GM12864 (cell line): Measurements from ENCODE around the gene CREG1.

ENCODE experiments used
- DNase-seq: peaks from one replicate; pipeline ENCODE4 v3.0.0-alpha.2; 2011; ENCODE audit warnings: low read depth
- H3K4me3 ChIP-seq: 2 replicates; pipeline ENCODE4 v1.5.1; 2011; ENCODE audit warnings: mild to moderate bottlenecking, low read depth, low read length, control low read depth
- CTCF ChIP-seq: IDR thresholded peaks from 2 replicates; pipeline ENCODE4 v1.5.1; 2011; ENCODE audit warnings: low read depth, mild to moderate bottlenecking, moderate library complexity, low read length, control low read depth, inconsistent platforms; ENCODE audit errors: missing control alignments

The CREG1 gene

DNA sequence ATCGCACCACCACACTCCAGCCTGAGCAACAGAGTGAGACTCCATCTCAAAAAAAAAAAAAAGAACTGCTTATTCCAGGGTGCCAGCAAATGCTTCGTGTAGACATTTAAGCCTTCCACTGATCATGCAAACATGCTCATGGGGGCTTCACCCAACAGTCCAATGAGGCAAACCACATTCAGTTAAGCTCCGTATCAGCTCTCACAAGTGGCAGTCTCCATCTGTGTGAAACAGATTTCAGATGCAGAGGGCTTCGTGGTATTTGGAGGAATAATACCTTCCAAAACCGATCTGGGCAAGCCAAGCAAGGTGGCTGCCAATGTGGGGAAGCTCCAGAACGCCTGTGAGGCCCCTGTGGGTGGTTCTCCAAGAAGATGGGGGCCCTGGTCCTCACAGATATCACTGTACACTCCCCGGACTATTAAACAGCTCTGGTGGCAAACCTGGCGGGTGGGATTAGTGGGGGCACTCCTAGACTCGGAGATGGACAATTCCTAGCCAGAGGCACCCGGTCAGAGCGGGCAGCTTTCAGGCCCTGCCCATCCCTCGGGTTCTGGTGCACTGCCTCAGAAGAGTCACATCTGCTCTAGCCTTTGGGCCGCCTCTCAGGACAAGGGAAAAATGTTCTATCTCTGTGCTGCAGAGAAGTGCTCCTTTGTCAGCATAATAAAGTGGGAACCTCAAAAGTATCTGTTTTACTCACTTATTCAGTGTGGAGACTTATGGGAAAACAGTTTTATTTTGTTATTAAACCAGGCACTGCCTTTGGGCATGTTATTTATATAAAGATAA lies 10.2 kb downstream of the CREG1 start:
- DNase-seq = no peak
- no peak overlapping the region for H3K4me3 ChIP-seq
- TF ChIP-seq CTCF = no peak

- TF ChIP-seq CTCF = no peak
- H3K4me3 ChIP-seq = no peak overlapping the region
- DNase-seq = no peak
These were observed 11.2 kb downstream of the CREG1 start for GRCh38 chr1:167542109-167543032.

DNA sequence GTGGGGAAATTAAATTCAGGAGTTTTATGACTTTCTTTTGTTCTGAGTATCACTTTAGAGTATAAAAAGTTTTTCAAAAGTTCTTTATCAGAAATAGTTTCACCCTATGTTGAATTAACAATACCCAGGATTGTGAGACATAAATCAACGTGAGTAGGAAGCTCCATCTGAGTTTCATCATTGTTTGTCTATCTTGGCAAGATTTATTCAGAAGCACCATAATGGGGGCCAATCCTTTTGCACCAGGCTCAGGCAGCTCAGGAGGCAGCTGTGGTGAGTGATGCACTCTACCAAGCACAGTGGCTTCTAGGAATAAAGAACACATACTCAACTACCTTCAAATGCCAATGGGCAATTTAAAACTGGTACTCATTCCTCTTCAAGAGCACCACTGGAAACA lies 12.0 kb downstream of the CREG1 start:
- no peak overlapping the region for H3K4me3 ChIP-seq
- DNase-seq = no peak
- no peak for TF ChIP-seq CTCF

GRCh38 chr1:167541003-167541402 lies 12.6 kb downstream of the CREG1 start:
- DNase-seq = no peak
- no peak for TF ChIP-seq CTCF
- H3K4me3 ChIP-seq = no peak overlapping the region

DNA sequence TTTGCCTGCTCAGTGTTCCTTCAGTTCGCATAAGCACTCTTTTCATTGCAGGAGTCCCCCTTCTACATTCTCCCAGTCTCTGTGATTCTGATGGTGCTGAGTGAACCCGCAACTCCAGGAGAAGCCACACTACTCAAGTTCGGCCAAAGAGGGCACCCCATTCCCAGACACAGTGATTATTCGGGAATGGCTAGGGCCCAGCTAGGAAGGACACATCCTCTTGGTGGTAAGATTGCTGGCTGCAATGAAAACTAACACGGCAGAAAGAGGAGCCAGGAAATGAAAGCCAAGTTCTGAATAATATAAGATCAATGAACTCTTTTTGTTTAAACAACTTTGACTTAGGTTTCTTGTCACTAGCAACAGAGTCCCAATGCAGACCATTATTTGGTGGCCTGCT lies 14.9 kb downstream of the CREG1 start:
- no peak overlapping the region for H3K4me3 ChIP-seq
- TF ChIP-seq CTCF = no peak
- no peak for DNase-seq

DNA sequence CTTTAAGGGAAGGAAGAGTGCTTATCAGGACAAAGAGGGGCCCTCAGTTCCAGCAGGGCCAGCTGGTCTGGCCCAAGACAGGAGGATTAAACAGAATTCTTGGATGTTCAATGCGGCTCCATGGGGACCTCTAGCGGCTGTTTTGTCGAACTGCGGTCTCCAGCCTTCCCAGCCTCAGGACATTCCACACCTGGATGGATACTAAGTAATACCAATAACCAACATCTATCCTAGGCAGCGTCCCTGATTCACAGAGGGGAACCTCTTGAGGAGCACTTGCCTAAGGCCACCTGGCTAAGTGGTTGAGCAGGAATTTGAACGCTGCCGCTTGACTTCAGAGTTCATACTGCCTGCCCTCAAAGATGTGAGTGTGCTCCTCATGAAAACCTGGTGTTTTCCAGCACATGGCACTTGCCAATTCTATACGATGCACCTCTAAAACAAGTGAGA lies 19.7 kb downstream of the CREG1 start:
- TF ChIP-seq CTCF = peak; percentile 98
- DNase-seq = no peak

More for the DNA sequence above, 19.7 kb downstream of the CREG1 start:
- no peak overlapping the region for H3K4me3 ChIP-seq
